ENCODE results near the gene TBC1D14.
A peak's percentile ranks its signal among the peaks of the same experiment; 100 is the strongest.
"Not testable (repeated sequence)": the region's sequence is repeated elsewhere in the genome, so short reads cannot be mapped to it uniquely, and the experiment has no call there.

The TBC1D14 gene

DNA sequence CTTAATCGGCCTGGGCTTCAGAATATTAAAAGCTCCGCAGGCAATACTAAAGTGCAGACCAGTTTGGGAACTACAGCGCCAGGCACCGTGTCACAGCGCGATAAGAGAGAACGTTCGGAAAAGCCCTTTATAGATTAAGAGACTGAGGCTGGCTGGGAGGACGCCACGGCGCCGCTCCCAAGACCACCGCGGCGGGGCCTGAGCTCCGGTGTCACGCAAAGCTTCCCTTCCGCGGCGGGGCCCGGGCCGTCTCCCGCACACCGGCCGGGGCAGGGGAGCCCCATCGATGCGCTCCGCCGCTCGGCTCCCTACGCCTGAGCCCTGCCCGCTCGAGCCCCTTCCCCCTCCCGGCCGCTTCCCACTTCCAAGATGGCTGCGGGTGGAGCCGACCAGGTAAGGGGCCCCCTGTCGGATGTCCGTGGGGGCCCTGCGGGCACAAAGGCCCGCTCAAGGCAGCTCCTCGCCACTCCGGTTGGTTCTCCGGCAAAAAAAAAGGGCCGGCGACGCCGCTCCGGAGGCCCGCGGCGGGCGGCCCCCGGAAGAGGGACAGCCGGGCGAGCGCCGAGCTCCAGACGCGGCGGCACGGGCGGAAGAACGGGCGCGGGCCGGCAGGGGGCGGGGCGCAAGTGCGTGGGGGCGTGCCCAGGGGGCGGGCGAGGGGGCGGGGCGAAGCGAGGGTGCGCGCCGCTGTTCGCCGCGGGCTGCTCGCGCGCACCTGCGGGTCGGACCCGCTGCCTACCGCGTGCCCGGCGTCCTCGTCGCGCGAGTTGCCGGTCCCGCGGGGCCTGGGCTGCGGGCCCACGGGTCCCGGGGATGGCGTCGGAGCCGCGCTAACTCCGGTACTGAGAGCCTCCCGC, at the start of gene TBC1D14:
TSS of gene TBC1D14 (plus strand) at position 714 of the 857 bp plus-strand sequence. CDS start 13,564 bp downstream, outside the sequence.
- peak; percentile 61 for DNase-seq

DNA sequence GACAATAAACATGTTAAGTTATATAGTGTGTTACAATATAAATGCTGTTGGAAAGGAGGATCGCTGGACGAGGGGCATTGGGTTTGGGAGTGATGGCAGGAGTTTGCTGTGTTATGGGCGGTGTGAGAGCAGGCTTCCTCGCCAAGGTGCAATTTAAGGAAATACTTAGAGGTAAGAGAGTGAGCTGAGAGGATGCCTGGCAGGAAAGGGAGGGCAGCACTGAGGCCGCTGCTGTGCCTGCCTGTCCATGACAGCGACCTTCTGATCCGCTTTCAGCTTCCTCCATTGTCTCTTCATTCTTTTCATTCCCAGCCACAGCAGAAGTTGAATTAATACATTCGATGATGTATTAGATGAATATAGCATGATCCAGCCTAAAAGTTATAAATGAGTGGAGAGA, 41.2 kb upstream of the TBC1D14 start:
- no peak for DNase-seq

GRCh38 chr4:6869944-6870343, 39.7 kb upstream of the TBC1D14 start:
- no peak for DNase-seq

DNA sequence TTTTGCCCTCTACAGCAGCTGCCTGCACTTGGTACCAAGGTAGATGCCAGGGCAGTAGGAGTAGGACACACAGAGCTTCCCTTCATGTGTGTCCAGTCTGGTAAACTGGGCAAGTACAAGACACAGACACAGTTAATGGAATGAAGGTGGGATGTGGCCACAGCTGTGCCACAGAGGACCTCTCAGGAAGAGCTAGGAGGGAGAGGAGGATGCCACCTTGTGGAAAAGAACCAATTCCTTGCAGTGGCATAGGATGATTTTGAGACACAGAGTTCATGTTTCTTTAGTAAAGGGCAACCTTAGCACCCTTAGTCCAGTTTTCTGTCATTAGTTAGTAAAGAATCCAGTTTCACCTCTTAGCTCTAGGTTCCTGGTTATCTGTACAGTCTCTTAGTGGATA, 36.3 kb upstream of the TBC1D14 start:
- DNase-seq, result no peak

GRCh38 chr4:6873792-6874461, 35.7 kb upstream of the TBC1D14 start:
- DNase-seq, result peak; percentile 34

DNA sequence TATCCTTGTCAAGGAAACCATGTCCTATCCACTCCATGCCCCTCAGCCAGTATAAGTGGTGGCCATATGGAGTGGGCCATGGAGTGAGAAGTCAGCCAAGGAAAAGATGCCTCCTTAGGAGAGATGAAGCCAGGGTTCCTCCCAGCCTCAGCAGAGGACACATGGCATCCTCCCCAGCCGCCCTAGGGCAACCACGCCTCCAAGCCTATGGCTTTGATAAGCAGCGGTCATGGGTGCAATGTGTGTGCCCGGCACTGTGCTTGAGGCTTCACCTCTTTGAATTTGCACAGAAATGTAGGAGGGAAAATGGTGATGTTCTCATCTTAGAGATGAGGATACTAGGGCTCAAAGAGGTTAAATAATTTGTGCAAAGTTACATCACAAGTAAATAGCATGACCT, 34.6 kb upstream of the TBC1D14 start:
- no peak for DNase-seq

DNA sequence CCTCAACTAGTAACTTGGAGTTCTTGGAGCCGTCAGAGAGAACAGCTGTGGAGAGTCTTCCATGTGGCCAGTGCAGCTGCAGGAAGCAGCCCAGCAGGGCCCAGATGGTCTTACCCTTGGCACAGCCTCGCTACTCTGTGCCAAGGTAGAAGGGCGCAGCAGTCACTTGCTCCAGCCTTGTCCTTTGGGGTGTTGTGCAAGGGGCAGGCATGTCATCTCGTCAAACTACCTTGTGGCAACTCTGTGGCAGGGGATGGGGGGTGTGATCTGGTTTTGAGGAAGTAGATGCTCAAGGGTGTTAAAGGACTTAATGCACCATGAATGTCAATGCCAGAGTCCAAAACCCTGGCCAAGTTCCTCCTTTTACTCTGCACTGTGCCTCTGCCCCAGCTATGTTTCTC, 34.2 kb upstream of the TBC1D14 start:
- DNase-seq, result peak; percentile 96

- DNase-seq, result no peak
Measured at GRCh38 chr4:6876440-6876839, 33.2 kb upstream of the TBC1D14 start.

DNA sequence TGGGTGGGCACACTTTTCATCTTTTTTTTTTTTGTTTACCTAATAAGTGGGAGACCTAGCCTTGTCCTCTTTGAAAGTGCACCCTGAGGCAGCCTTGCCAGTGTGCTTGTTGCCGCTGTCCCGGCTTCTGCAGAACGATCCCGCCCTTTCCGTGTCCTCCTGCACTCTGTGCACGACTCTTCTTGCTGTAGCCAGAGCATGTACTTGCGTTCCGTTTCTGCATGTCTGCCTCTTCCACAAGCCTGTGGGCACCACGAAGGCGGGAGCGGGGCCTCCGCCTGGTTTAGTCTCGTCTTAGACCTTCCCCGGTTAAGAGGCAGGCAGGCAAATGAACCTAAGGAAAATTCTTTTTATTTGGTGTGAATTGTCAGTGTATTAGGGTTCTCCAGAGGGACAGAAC, 32.6 kb upstream of the TBC1D14 start:
- no peak for DNase-seq

- no peak for DNase-seq
Measured at GRCh38 chr4:6878451-6879059, 31.1 kb upstream of the TBC1D14 start.

DNA sequence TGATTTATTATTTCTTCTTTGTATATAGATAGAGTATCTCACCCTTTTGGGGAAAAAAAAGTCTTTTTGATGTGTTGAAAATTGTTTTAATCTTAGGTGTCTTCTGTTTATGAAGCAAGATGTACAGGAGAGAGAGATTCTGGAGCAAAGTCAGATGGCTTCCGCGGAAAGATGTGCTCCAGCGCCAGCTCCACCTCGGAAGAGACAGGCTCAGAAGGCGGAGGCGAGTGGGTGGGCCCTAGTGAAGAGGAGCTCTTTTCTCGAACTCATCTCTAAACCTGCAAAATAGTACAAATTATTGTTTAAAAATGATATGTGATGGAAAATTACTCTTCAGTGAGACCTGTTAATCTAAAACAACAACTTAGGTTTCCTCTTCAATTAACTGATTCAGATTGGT, 28.9 kb upstream of the TBC1D14 start:
- DNase-seq, result no peak

GRCh38 chr4:6881908-6882307, 27.7 kb upstream of the TBC1D14 start:
- no peak for DNase-seq

GRCh38 chr4:6884341-6884870, 25.2 kb upstream of the TBC1D14 start:
- DNase-seq, result no peak

GRCh38 chr4:6885953-6886557, 23.6 kb upstream of the TBC1D14 start:
- DNase-seq, result peak; percentile 70

DNA sequence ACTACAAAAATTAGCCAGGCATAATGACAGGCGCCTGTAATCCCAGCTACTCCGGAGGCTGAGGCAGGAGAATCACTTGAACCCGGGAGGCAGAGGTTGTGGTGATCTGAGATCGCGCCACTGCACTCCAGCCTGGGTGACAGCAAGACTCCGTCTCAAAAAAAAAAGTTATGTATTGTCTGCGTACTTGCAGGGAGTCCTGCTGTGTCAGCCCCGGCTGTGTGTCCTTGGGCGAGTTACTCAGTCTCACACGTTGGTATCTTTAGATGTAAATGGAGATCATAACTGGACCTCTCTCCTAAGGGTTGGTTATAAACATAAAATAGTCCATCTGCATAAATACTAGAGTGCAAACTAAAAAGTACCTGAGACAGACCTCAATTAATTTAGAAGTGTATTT, 22.7 kb upstream of the TBC1D14 start:
- DNase-seq, result no peak

- no peak for DNase-seq
Measured at GRCh38 chr4:6887591-6888371, 21.8 kb upstream of the TBC1D14 start.

GRCh38 chr4:6888506-6889071, 21.0 kb upstream of the TBC1D14 start:
- DNase-seq, result no peak

GRCh38 chr4:6889101-6889735, 20.4 kb upstream of the TBC1D14 start:
- DNase-seq, result no peak

GRCh38 chr4:6889736-6890324, 19.8 kb upstream of the TBC1D14 start:
- no peak for DNase-seq

DNA sequence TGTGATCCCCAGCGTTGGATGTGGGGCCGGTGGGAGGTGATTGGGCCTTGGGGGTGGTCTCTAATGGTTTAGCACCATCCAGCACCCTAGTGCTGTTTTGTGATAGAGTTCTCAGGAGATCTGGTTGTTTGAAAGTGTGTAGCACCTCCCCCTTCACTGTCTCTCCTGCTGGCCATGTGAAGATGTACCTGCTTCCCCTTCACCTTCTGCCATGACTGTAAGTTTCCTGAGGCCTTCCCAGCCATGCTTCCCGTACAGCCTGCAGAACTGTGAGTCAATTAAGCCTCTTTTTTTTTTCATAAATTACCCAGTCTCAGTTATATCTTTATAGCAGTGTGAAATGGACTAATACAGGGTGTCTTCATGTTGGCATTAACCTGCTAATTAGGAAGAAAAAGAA, 19.3 kb upstream of the TBC1D14 start:
- no peak for DNase-seq

GRCh38 chr4:6890971-6891370, 18.7 kb upstream of the TBC1D14 start:
- DNase-seq, result not testable (repeated sequence)

All from GF-D8 (cell line).